Sigmoid colon (tissue), 7 donors: Measurements from ENCODE around the gene FGF22. TPM values are rescaled to one million over a fixed set of nuclear protein-coding genes. Genes with fewer than 3 reads are reported as not detected.
"Not testable (repeated sequence)": the region's sequence is repeated elsewhere in the genome, so short reads cannot be mapped to it uniquely, and the experiment has no call there.

Experiments used
- DNase-seq: peaks from one replicate; pipeline ENCODE4 v3.0.0-alpha.2; 2019
- H3K27ac ChIP-seq, 4 donors: fragments of 200-600 bp; sonication (generic); one replicate each; pipeline ENCODE4 v1.5.1; 2016 to 2019; ENCODE audit warnings: mild to moderate bottlenecking in 1 of 4
- H3K27me3 ChIP-seq, 3 donors: fragments of 200-600 bp; sonication (generic); one replicate each; pipeline ENCODE4 v1.5.1; 2019; ENCODE audit warnings: mild to moderate bottlenecking in 1 of 3
- H3K36me3 ChIP-seq, 4 donors: fragments of 200-600 bp; sonication (generic); one replicate each; pipeline ENCODE4 v1.5.1; 2016 to 2019
- H3K4me1 ChIP-seq, 4 donors: fragments of 200-600 bp; sonication (generic); one replicate each; pipeline ENCODE4 v1.5.1; 2017 to 2019
- H3K4me3 ChIP-seq, 4 donors: fragments of 200-600 bp; sonication (generic); one replicate each; pipeline ENCODE4 v1.5.1; 2017 to 2019; ENCODE audit warnings: mild to moderate bottlenecking in 2 of 4, moderate library complexity in 1 of 4
- H3K9me3 ChIP-seq, 4 donors: fragments of 200-600 bp in 3 of 4; sonication (generic) in 3 of 4; one replicate each; pipeline versions ENCODE4 v1.5.1 to v1.6.1; 2013 to 2019
- EP300 ChIP-seq, 4 donors: sonication (generic); formaldehyde crosslinking; IDR thresholded peaks; one replicate each; pipeline ENCODE4 v1.6.1; 2017; ENCODE audit warnings: antibody characterized with exemption in 4 of 4
- POLR2A ChIP-seq, 2 donors: fragments of 450-650 bp; IDR thresholded peaks; one replicate each; pipeline ENCODE4 v1.6.1; 2016; ENCODE audit warnings: antibody characterized with exemption in 2 of 2, mild to moderate bottlenecking in 2 of 2, moderate library complexity in 2 of 2
- POLR2AphosphoS5 ChIP-seq, 4 donors: sonication (generic); formaldehyde crosslinking; IDR thresholded peaks; one replicate each; pipeline ENCODE4 v1.6.1; 2017; ENCODE audit warnings: antibody characterized with exemption in 4 of 4
- WGBS, 2 donors: extraction: QIAGEN DNeasy Blood & Tissue Kit; methylation state at CpG; one replicate each; pipeline ENCODE4 v1.1.7; 2013; 5-methylcytosine and 5-hydroxymethylcytosine counted together
- intact Hi-C: fragments of 100-400 bp; cut with DNase I; formaldehyde crosslinking; loops from one replicate; pipeline ENCODE4 v1.15.1; 2023
- polyA plus RNA-seq, 3 donors: library from polyadenylated mRNA; stranded (reverse); fragments of 200-250 nt; gene quantifications; one replicate each; pipeline ENCODE4 v1.2.3, GENCODE V29; 2013
- total RNA-seq, 4 donors: library from RNA; depleted of rRNA; stranded (reverse); fragments of >200 nt; gene quantifications; one replicate each; pipeline ENCODE4 v1.1.0, GENCODE V29; 2016
- TF ChIP-seq, protein P1 (sequence below), 4 experiments: fragments of 450-650 bp in 3 of 4; fragments of 200-600 bp in 1 of 4; IDR thresholded peaks; one replicate each; pipeline ENCODE4 v1.5.1; 2016 to 2019; ENCODE audit warnings: antibody characterized with exemption in 4 of 4, mild to moderate bottlenecking in 3 of 4, moderate library complexity in 2 of 4
- donor health status: healthy with polysubstance abuse.
- donor health status: Bipolar disorder and iron deficiency.
- donor health status: healthy.

FGF22 gene
- total and polyA plus RNA-seq, 7 donors = 0.20 to 1.7 (median 0.99) TPM; not detected in 4

DNA sequence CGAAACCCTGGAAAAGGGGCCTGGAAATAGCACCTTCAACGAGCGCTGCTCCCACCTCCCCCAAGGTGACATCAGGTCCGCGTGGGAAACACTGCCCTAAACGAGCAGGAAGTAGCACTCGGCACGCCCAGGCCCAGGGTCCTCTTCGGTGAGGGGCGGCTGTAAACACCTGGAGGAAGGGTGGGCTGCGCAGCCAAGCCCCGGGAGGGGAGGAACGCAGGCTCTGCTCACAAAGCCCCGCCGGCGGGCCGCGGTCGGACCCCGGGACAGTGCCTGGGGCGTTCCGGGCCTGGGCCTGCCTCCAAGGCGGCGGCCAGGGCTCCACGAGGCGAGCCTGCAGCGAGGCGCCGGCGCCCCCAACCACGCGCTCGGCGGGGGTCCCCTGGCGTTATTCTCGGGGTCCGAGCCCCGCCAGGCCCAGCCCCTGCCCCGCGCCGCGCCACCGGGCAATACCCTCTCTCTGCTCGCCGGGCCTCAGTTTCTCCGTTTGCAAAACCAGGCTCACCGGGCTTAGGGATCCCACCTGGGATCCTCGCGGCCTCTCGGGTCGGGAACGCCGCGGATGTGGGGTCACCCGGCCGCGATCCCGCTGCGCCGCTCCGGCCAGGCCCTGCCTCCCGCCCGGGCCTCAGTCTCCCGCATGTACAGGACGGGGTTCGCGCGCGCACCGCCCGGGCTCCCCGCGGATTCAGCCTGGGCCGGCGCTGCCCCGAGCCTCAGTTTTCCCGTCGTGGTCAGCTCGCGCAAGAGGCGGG, 22.7 kb downstream of the FGF22 start:
- intact Hi-C loops = loop anchor here (2.0 to 5.0 kb wide), 3 partner anchors 24 to 135 kb away; partner anchors contain the start of genes FGF22, PALM and PTBP1
- Histone ChIP-seq H3K27ac (peak overlapping the region; percentile 96 to 99 (median 96)), H3K9me3 (no peaks in the 10 kb centered on the region), H3K4me1 (peaks cover 0 to 72% (median 67%) of the 10 kb centered on the region in 4 donors), H3K36me3 (no peaks in the 10 kb centered on the region), H3K27me3 (no peaks in the 10 kb centered on the region), H3K4me3 (peak overlapping the region; percentile 79 to 100 (median 99))
- WGBS, 2 donors = 0% methylated on average over 81 of the region's 81 CpGs
- TF ChIP-seq EP300 (IDR thresholded peaks at IDR 0.05) (no peak), POLR2AphosphoS5 (IDR thresholded peaks at IDR 0.05) (no peak), POLR2A (IDR thresholded peaks at IDR 0.05) (no peak)
- TF ChIP-seq, protein P1, sequence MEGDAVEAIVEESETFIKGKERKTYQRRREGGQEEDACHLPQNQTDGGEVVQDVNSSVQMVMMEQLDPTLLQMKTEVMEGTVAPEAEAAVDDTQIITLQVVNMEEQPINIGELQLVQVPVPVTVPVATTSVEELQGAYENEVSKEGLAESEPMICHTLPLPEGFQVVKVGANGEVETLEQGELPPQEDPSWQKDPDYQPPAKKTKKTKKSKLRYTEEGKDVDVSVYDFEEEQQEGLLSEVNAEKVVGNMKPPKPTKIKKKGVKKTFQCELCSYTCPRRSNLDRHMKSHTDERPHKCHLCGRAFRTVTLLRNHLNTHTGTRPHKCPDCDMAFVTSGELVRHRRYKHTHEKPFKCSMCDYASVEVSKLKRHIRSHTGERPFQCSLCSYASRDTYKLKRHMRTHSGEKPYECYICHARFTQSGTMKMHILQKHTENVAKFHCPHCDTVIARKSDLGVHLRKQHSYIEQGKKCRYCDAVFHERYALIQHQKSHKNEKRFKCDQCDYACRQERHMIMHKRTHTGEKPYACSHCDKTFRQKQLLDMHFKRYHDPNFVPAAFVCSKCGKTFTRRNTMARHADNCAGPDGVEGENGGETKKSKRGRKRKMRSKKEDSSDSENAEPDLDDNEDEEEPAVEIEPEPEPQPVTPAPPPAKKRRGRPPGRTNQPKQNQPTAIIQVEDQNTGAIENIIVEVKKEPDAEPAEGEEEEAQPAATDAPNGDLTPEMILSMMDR (IDR thresholded peaks at IDR 0.05) = no peak
- DNase-seq = peak; percentile 75

DNA sequence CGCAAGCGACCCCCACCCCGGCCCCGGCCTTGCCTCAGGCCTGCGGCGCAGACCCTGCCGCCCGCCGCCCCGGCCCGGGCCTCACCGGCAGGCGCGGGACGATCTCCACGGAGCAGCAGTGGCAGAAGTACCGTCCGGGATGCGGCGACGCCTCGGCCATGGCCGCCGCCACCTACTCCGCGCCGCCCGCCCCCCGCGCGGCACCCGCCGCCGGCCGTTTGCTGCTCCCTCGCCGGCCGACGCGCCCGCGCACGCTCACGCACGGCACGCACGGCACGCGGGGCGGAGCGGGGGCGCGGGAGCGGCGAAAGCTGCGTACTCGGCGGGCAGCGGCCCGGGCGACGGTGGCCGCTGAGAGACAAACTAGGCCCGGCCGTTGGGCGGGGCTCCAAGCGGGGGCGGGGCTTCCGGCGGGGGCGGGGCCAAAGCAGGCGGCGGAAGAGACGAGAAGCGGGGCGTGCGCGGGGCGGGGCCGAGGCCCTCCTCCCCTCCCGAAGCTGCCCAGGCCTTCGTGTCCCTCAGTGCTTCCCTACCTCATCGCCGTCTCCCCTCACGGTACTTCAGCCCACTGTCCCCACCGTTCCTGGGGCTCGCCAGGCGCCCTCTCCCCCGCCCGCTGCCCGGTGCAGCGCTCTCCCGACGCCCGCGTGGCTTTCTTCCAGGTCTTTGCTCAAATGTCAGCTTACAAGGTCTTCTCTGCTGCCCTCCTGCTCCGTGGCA, 23.4 kb downstream of the FGF22 start, which contains the start of gene RNF126:
TSS of gene RNF126 (minus strand) at position 253 of the 720 bp plus-strand sequence. CDS start at position 160, 93 bp downstream.
- peak; percentile 96 for DNase-seq
- no peaks in the 10 kb centered on the region for H3K9me3 ChIP-seq
- H3K4me3 ChIP-seq = peak within 1 kb of the TSS; percentile 79 to 100 (median 99)
- 1% methylated on average over 97 of the region's 97 CpGs for WGBS, 2 donors
- no peaks in the 10 kb centered on the region for H3K27me3 ChIP-seq
- H3K27ac ChIP-seq = peak within 1 kb of the TSS; percentile 96 to 99 (median 96)
- peaks cover 0 to 65% (median 60%) of the 10 kb centered on the region in 4 donors for H3K4me1 ChIP-seq
- TF ChIP-seq POLR2AphosphoS5 (IDR thresholded peaks at IDR 0.05) = peak; percentile 65 to 81 (median 77)
- TF ChIP-seq, protein P1 (IDR thresholded peaks at IDR 0.05) = no peak
- TF ChIP-seq POLR2A (IDR thresholded peaks at IDR 0.05) = peak in 1 of 2 donors; percentile 66
- TF ChIP-seq EP300 (IDR thresholded peaks at IDR 0.05) = no peak
- H3K36me3 ChIP-seq = no peaks in the 10 kb centered on the region
- intact Hi-C loops = loop anchor here (2.0 to 5.0 kb wide), 3 partner anchors 24 to 134 kb away; partner anchors contain the start of genes FGF22, PALM and PTBP1

DNA sequence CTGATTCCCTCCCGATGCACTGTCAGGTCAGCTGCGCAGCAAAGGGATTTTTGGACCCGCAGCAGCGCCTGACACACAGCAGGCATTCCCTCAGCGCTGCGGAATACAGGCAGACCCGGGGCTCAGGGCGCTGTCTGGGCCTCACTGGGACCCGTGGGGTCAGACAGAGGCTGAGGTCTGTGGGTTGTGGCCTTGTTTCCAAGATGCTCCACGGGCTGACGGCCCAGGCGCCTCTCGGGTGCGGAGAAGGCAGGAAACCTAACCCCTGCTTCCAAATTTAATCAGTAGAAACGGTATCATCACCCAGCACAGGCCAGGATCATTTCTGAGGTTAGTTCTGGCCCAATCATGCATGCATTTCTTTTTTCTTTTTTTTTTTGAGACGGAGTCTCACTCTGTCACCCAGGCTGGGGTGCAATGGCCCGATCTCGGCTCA, 24.0 kb downstream of the FGF22 start:
- WGBS, 2 donors = 48 to 62% methylated on average over 18 of the region's 18 CpGs
- intact Hi-C loops = loop anchor here (2.0 to 5.0 kb wide), 4 partner anchors 17 to 134 kb away; partner anchors contain the start of genes FGF22, PALM and PTBP1
- no peak for DNase-seq
- Histone ChIP-seq H3K4me3 (peak overlapping the region; percentile 39 to 100 (median 90)), H3K27ac (peak overlapping the region; percentile 96 to 99 (median 96)), H3K9me3 (no peaks in the 10 kb centered on the region), H3K27me3 (no peaks in the 10 kb centered on the region), H3K36me3 (no peaks in the 10 kb centered on the region), H3K4me1 (peaks cover 0 to 59% (median 55%) of the 10 kb centered on the region in 4 donors)
- TF ChIP-seq POLR2AphosphoS5 (IDR thresholded peaks at IDR 0.05) (no peak), EP300 (IDR thresholded peaks at IDR 0.05) (no peak), POLR2A (IDR thresholded peaks at IDR 0.05) (no peak)
- TF ChIP-seq, protein P1 (IDR thresholded peaks at IDR 0.05) = no peak

DNA sequence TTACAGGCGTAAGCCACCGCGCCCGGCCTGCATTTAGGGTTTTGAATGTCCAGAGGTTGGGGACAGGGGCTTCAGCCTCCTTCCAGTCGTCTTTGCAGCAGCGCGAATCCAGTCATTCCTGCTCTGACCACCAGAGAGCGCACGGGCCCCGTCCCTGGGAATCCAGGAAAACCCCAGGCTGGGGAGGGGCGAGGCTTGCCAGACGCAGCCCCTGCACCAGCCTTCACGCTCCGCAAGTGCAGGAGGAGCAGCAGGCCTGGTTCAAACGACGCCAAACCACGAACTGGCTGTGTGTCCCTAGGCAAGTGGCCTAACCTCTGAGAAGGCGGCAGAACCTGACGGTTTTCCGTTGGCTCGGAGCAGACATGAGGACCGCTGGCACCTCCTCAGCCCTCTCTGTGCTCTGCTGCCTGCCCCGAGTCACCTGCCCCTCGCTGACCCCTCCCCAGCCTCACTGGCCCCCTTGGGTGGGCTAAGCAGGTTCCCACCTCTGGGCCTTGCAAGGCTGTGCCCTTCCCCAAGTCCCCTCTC, 25.3 kb downstream of the FGF22 start:
- Histone ChIP-seq H3K27ac (peak overlapping the region; percentile 10 to 99 (median 67)), H3K36me3 (no peaks in the 10 kb centered on the region), H3K27me3 (no peaks in the 10 kb centered on the region), H3K4me3 (peak overlapping the region in 3 of 4 donors; percentile 21 to 36 (median 29)), H3K9me3 (no peaks in the 10 kb centered on the region), H3K4me1 (peaks cover 0 to 46% (median 42%) of the 10 kb centered on the region in 4 donors)
- peak; percentile 88 for DNase-seq
- whole genome bisulfite sequencing, 2 donors = 1 to 12% methylated on average over 24 of the region's 24 CpGs
- intact Hi-C loops = loop anchor here (1.0 to 5.0 kb wide), 3 partner anchors 16 to 132 kb away; partner anchors contain the start of gene PTBP1
- no peak for TF ChIP-seq POLR2A (IDR thresholded peaks at IDR 0.05)
- TF ChIP-seq EP300 (IDR thresholded peaks at IDR 0.05) = no peak
- peak in 2 of 4 donors; percentile 23 to 24 for TF ChIP-seq POLR2AphosphoS5 (IDR thresholded peaks at IDR 0.05)
- TF ChIP-seq, protein P1 (IDR thresholded peaks at IDR 0.05) = peak; percentile 92 to 98 (median 96)

DNA sequence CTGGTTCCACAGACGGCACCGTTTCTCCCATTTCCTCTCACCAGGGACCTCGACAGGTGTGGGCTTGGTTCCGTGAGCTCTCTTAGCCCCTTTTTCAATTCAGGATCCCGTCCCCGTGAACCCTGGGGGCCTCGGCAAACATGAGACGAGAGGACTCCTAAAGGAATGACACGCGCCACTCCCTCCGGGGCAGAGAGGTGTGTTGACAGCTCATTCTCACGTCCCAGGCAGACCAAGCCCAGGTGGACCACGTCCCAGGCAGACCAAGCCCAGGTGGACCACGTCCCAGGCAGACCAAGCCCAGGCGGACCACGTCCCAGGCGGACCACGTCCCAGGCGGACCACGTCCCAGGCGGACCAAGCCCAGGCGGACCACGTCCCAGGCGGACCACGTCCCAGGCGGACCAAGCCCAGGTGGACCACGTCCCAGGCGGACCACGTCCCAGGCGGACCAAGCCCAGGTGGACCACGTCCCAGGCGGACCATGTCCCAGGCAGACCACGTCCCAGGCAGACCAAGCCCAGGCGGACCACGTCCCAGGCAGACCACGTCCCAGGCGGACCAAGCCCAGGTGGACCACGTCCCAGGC, 27.4 kb downstream of the FGF22 start:
- intact Hi-C loops, H3K27me3 ChIP-seq, H3K9me3 ChIP-seq, H3K4me3 ChIP-seq, DNase-seq, H3K36me3 ChIP-seq, H3K27ac ChIP-seq: not testable (repeated sequence)
- peaks cover 0 to 25% (median 21%) of the 10 kb centered on the region in 4 donors for H3K4me1 ChIP-seq
- WGBS, 2 donors = 86 to 91% methylated on average over 38 of the region's 38 CpGs

DNA sequence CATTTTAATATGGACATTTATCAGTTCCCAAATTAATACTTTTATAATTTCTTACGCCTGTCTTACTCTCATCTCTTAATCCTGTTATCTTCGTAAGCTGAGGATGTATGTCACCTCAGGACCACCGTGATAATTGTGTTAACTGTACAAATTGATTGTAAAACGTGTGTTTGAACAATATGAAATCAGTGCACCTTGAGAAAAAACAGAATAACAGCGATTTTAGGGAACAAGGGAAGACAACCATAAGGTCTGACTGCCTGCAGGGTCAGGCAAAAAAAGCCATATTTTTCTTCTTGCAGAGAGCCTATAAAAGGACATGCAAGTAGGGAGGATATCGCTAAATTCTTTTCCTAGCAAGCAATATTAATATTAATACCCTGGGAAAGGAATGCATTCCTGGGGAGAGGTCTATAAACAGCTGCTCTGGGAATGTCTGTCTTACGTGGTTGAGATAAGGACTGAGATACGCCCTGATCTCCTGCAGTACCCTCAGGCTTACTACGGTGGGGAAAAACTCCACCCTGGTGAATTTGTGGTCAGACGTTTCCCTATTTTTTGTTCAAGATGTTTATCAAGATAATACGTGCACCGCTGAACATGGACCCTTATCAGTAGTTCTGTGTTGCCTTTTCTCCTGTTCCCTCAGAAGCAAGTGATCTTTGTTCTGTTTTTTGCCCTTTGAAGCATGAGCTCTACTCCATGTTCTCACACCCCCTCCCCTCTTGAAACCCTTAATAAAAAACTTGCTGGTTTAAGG, 29.2 kb downstream of the FGF22 start:
- H3K9me3 ChIP-seq, intact Hi-C loops, H3K36me3 ChIP-seq, H3K4me3 ChIP-seq, DNase-seq, H3K27me3 ChIP-seq, H3K27ac ChIP-seq: not testable (repeated sequence)
- 45 to 52% methylated on average over 12 of the region's 12 CpGs for whole genome bisulfite sequencing, 2 donors
- peaks cover 0 to 18% (median 14%) of the 10 kb centered on the region in 4 donors for H3K4me1 ChIP-seq
